ENCODE results near the gene CMTM1.

DNA sequence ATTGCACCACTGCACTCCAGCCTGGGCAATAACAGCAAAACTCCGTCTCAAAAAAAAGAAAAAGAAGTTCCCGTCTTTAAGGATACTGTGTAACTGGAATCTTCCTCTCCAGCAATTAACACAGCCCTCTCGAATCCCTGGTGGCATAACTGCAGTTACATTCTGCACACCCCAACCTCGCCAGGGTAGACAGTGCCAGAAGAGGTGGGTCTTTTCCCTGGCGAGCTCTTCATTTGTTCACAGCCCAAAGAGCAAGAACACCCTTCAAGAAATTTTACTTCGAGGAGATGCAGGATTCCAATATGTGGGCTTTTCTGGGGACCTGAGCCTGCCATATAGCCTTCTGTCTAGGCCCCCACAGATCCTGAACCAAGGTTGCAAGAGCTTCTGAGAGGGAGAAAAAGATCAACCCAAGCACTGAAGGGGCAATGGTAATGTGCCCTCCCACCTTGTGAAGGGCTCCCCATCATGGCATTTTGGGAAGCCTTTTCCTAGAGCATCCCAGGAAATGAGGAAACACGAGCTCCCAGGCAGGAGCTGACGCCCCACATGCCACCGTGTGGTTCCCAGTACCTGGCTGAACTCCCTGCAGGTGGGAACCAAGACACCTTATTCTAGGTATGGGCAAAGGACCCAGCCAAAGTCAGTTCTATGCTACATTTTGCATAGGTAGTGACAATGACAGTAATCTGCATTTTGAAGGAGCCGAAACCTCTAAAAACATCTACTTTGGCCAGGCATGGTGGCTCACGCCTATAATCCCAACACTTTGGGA lies 43.2 kb upstream of the CMTM1 start:
- TF ChIP-seq, protein P1, sequence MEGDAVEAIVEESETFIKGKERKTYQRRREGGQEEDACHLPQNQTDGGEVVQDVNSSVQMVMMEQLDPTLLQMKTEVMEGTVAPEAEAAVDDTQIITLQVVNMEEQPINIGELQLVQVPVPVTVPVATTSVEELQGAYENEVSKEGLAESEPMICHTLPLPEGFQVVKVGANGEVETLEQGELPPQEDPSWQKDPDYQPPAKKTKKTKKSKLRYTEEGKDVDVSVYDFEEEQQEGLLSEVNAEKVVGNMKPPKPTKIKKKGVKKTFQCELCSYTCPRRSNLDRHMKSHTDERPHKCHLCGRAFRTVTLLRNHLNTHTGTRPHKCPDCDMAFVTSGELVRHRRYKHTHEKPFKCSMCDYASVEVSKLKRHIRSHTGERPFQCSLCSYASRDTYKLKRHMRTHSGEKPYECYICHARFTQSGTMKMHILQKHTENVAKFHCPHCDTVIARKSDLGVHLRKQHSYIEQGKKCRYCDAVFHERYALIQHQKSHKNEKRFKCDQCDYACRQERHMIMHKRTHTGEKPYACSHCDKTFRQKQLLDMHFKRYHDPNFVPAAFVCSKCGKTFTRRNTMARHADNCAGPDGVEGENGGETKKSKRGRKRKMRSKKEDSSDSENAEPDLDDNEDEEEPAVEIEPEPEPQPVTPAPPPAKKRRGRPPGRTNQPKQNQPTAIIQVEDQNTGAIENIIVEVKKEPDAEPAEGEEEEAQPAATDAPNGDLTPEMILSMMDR (IDR thresholded peaks at IDR 0.05) = no peak
- TF ChIP-seq EP300 (IDR thresholded peaks at IDR 0.05) (no peak), POLR2A (IDR thresholded peaks at IDR 0.05) (no peak)
